ENCODE results near the gene AVPI1.
A peak's percentile ranks its signal among the peaks of the same experiment; 100 is the strongest.
"Not testable (repeated sequence)": the region's sequence is repeated elsewhere in the genome, so short reads cannot be mapped to it uniquely, and the experiment has no call there.

AVPI1 gene

DNA sequence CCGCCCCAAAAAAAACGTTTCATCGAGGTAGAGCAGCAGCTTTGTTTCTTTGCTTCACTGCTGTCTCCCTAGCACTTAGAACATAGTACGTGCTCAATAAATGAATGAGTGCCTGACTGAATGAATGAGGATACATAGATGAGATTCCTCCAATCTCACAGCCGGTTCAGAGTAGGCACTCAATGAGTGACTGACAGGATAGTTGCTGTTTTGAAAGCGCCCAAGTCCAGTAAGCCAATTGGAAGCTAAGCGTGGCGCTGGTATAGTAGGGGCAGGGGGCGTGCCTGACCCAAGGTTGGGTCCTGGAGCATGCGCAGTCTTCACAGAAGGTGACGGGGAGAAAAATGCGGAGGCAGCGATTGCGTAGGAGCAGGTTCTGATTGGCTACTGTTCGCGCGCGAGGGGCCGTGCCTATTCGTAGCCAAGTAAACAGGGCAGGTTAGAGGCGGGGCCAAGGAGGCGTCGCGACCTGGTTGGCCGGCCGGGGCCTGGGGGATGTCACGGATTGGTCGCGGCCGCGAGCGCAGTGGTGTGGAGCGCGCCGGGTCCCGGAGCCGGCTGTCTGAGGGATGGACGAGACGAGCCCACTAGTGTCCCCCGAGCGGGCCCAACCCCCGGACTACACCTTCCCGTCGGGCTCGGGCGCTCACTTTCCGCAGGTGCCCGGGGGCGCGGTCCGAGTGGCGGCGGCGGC lies 46.7 kb downstream of the AVPI1 start, which contains the start of gene PI4K2A:
Gene PI4K2A, plus strand, starts transcription at position 498 of the 694 bp plus-strand sequence. Its CDS starts 72 bp downstream, at position 570.
- DNase-seq = peak; percentile 100

DNA sequence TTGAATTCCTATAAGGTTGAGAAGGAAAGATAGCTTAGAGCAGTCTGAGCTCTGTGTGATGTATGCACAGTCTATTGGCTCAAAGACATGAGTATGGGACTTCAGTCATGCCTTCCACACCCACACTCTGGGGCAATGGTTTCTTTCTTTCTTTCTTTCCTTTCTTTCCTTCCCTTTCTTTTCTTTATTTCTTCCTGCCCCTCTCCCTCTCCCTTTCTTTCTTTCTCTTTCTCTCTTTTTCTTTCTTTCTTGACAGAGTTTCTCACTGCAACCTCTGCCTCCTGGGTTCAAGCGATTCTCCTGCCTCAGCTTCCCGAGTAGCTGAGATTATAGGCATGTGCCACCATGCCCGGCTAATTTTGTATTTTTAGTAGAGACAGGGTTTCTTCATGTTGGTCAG lies 48.0 kb downstream of the AVPI1 start:
- DNase-seq = not testable (repeated sequence)

DNA sequence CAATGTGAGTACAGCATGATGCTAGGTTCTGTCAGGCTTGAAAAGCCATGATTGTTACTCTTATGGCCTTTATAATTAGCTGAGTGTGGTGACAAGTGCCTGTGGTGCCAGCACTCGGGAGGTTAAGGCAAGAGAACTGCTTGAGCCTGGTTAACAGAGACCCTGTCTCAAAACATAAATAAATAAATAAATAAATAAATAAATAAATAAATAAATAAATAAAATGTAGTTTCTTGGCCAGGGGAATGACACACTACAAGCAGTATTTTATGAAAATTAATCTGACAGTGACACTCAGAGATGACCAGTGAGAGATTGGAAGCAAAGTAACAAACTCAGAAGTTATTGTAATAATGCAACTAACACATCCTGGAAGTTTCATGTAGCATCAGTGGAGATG lies 51.5 kb downstream of the AVPI1 start:
- DNase-seq = no peak

DNA sequence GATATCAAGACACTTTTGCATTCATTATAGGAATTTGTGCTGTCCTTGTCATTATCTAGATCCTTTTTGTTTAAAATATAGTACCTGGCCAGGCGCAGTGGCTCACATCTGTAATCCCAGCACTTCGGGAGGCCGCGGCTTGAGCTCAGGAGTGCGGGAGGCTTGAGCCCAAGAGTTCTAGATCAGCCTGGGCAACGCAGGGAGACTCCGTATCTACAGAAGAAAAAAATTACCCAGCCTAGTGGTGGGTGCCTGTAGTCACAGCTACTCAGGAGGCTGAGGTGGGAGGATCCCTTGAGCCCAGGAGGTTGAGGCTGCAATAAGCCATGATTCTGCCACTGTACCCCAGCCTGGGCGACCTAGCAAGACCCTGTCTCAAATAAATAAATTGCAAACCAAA lies 53.1 kb downstream of the AVPI1 start:
- DNase-seq = peak; percentile 26

DNA sequence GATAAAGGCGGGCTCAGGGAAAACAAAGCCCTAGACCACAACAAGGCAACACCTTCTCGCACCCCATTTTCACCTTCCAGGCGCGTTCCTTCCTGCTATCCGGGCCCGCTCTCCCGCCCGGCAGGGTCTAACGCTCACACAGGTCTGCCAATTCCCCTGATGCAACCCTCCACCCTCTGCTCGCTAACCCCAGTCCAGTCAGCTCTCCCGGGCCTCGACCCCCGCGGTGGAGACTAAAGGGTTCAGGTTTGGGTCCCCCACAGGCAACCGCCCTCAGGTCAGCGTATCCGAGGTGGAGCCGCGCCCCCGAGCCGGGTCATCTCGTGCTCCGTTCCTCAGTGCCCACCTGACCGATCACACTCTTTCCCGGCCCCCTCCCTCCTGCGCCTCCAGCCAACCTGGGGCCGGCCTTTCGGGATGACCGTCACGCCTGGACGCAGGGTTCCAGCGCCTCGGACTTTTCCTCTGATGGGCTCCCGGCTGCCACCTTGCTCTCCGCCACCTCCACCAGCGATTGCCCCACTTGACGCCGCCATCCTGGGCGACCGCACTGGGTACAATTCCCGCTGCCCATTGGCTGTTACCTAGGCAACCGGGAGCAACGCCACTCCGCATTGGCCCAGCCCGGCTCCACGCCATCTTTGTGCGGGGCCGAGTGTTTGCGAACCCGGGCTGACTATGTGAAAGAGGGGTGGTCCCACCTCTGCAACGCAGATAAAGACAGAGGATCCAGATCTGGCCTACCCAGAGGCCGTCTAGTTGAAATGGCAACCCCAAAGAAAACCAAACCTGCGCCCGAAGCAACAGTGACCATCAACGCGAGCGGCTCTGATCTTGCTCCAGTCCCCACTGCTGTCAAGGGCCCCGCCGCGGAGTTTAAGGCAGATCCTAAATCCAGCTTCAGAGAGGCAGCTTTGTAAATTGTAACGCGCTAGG lies 53.8 kb downstream of the AVPI1 start, which contains the start of gene MORN4:
Gene MORN4, minus strand, starts transcription at position 552 of the 936 bp plus-strand sequence. CDS start 13,847 bp downstream, outside the sequence.
- peak; percentile 97 for DNase-seq

DNA sequence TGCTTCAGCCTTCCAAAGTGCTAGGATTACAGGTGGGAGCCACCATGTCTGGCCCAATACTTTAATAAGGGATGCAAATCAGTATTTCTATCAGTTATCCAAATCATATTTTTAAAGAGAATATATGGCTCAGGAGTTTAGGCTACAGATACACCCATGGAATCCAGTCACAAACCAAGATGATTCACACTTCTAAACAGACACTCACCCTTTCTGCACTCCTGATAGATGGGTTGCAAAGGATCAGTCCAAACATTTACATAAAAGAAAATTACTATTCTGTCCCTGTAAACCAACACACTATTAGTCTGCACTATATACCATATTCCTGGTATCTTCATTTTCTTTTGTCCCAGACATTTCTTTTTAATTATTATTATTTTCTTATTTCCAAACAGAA lies 55.9 kb downstream of the AVPI1 start:
- no peak for DNase-seq

DNA sequence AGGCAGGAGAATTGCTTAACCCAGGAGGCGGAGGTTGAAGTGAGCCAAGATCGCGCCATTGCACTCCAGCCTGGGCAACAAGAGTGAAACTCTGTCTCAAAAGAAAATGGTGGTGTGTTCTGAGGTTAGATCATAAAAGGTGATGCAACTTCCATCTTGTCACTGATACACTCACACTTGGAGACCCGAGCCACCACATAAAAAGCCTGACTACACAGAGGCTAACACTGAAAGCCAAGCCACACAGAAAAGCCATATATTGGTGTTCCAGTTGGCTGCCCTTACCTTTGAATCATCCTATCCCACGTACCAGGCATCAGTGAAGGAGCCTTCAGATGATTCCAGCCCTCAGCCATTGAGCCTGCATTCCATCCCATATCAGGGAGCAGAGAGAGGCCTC lies 57.8 kb downstream of the AVPI1 start:
- DNase-seq = no peak

DNA sequence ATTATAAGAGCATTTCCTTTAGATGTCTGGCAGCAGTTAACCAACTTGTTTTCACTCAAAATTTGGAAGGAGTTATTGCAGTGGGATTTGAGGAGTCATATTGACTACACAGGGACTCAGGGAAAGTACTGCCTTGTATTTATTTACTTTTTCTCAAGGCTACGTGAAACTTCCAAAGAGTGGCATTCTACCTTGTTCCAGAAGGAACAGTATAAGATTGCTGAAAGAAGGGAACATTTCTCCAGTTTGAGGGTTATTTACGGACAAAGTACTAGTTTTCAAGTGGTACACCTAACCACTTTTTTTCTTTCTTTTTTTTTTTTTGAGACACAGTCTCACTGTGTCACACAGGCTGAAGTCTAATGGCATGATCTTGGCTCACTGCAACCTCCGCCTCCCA lies 58.8 kb downstream of the AVPI1 start:
- no peak for DNase-seq

DNA sequence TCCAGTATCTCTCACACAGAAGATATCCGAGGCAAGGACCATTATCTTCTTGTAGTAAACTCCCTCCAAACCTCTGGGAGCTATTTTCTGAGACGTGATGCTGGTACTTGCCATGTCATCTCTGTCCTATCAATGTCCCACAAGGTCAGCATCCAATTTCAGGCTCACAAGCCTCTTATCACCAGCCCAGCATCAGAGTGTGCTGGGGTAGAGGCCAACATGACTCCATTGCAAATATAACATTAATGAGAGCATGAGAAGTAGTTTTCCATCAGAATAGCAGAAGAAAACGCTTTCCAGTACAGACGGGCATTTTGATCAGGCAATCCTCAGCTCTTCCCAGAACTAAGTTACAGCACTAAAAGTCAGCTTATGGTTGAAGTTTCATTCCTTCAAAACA lies 59.3 kb downstream of the AVPI1 start:
- DNase-seq = no peak
